HepG2 (cell line): ENCODE measurements around the gene B4GALT1. TPM values are rescaled to one million over a fixed set of nuclear protein-coding genes. Genes with fewer than 3 reads are reported as not detected.
A peak's percentile ranks its signal among the peaks of the same experiment; 100 is the strongest.

ENCODE experiments used
- AGO2 ChIP-seq: fragments of 200-400 bp; formaldehyde crosslinking; optimal IDR thresholded peaks from 2 replicates; pipeline ENCODE3; 2017; ENCODE audit warnings: mild to moderate bottlenecking, low read depth, low read length, moderate library complexity
- FOSL1 ChIP-seq: sonication (generic); formaldehyde crosslinking; IDR thresholded peaks from 2 replicates; pipeline ENCODE4 v1.9.0; 2021; ENCODE audit warnings: missing genetic modification reagents, borderline replicate concordance
- HOXA3 ChIP-seq: sonication (generic); formaldehyde crosslinking; IDR thresholded peaks from 2 replicates; pipeline ENCODE4 v1.5.0; 2020; ENCODE audit warnings: missing genetic modification reagents
- IKZF4 ChIP-seq: sonication (generic); formaldehyde crosslinking; IDR thresholded peaks from 2 replicates; pipeline ENCODE4 v1.5.1; 2020; ENCODE audit warnings: borderline replicate concordance, mild to moderate bottlenecking, low read depth, missing genetic modification reagents; ENCODE audit errors: not compliant biosample characterization
- KDM3A ChIP-seq: IDR thresholded peaks from 2 replicates; pipeline ENCODE4 v1.6.1; 2018; ENCODE audit warnings: low read depth, missing compliant biosample characterization
- KDM4B ChIP-seq: sonication (generic); formaldehyde crosslinking; IDR thresholded peaks from 2 replicates; pipeline ENCODE4 v1.4.0; 2020; ENCODE audit warnings: missing genetic modification reagents
- KLF13 ChIP-seq: sonication (generic); formaldehyde crosslinking; IDR thresholded peaks from 2 replicates; pipeline ENCODE4 v1.4.0; 2020; ENCODE audit warnings: mild to moderate bottlenecking, missing genetic modification reagents
- MEF2D ChIP-seq: sonication (generic); formaldehyde crosslinking; IDR thresholded peaks from 2 replicates; pipeline ENCODE4 v1.5.1; 2020; ENCODE audit warnings: mild to moderate bottlenecking, missing genetic modification reagents
- MYC ChIP-seq: sonication (generic); formaldehyde crosslinking; IDR thresholded peaks from 2 replicates; pipeline ENCODE4 v1.9.0; 2021; ENCODE audit warnings: missing genetic modification reagents, borderline replicate concordance
- PTBP1 ChIP-seq: fragments of 200-400 bp; formaldehyde crosslinking; IDR thresholded peaks from 2 replicates; pipeline ENCODE4 v1.6.1; 2018; ENCODE audit warnings: low read length, low read depth; ENCODE audit not compliant: poor library complexity, severe bottlenecking
- RBM22 ChIP-seq: fragments of 200-400 bp; formaldehyde crosslinking; optimal IDR thresholded peaks from 2 replicates; pipeline ENCODE3; 2017; ENCODE audit warnings: mild to moderate bottlenecking, low read length, moderate library complexity
- SCMH1 ChIP-seq: sonication (generic); formaldehyde crosslinking; IDR thresholded peaks from 2 replicates; pipeline ENCODE4 v1.9.0; 2021; ENCODE audit warnings: missing genetic modification reagents, mild to moderate bottlenecking, borderline replicate concordance
- SKIL ChIP-seq: sonication (generic); formaldehyde crosslinking; IDR thresholded peaks from 2 replicates; pipeline ENCODE4 v1.8.0; 2022; ENCODE audit warnings: missing genetic modification reagents, mild to moderate bottlenecking, moderate library complexity, borderline replicate concordance
- SOX13 ChIP-seq, 3 experiments: fragments of 450-650 bp in 1 of 3; sonication (generic) in 1 of 3; formaldehyde crosslinking in 1 of 3; IDR thresholded peaks in 2 of 3; conservative IDR thresholded peaks in 1 of 3; 2 replicates each; pipeline versions ENCODE4 v1.5.0 to v1.6.1; 2016 to 2020; ENCODE audit warnings: antibody characterized with exemption in 1 of 3, mild to moderate bottlenecking in 1 of 3, missing compliant biosample characterization in 1 of 3, missing genetic modification reagents in 1 of 3, moderate library complexity in 1 of 3
- TAF1 ChIP-seq: sonication (generic); formaldehyde crosslinking; IDR thresholded peaks from 2 replicates; pipeline ENCODE4 v1.4.0; 2020; ENCODE audit warnings: missing genetic modification reagents
- ZBTB1 ChIP-seq: sonication (generic); formaldehyde crosslinking; IDR thresholded peaks from 2 replicates; pipeline ENCODE4 v1.4.0; 2020; ENCODE audit warnings: missing genetic modification reagents, borderline replicate concordance
- ZFP1 ChIP-seq: IDR thresholded peaks from 2 replicates; pipeline ENCODE4 v1.6.1; 2016
- ZNF136 ChIP-seq: sonication (generic); formaldehyde crosslinking; IDR thresholded peaks from 2 replicates; pipeline ENCODE4 v1.8.1; 2022; ENCODE audit warnings: low read depth, mild to moderate bottlenecking, moderate library complexity, missing genetic modification reagents
- ZNF230 ChIP-seq: sonication (generic); formaldehyde crosslinking; IDR thresholded peaks from 2 replicates; pipeline ENCODE4 v1.4.0; 2020; ENCODE audit warnings: mild to moderate bottlenecking, missing genetic modification reagents
- ZNF333 ChIP-seq: sonication (generic); formaldehyde crosslinking; IDR thresholded peaks from 2 replicates; pipeline ENCODE4 v1.4.0; 2020; ENCODE audit warnings: mild to moderate bottlenecking, missing genetic modification reagents, borderline replicate concordance
- ZNF432 ChIP-seq: sonication (generic); formaldehyde crosslinking; IDR thresholded peaks from 2 replicates; pipeline ENCODE4 v1.5.0; 2020; ENCODE audit warnings: missing genetic modification reagents, mild to moderate bottlenecking, borderline replicate concordance
- ZNF607 ChIP-seq: sonication (generic); formaldehyde crosslinking; IDR thresholded peaks from 2 replicates; pipeline ENCODE4 v1.5.1; 2020; ENCODE audit warnings: missing genetic modification reagents, mild to moderate bottlenecking, borderline replicate concordance
- ZNF7 ChIP-seq: IDR thresholded peaks from 2 replicates; pipeline ENCODE4 v1.6.1; 2016; ENCODE audit warnings: missing biosample characterization, missing genetic modification reagents
- ZNF775 ChIP-seq: sonication (generic); formaldehyde crosslinking; IDR thresholded peaks from 2 replicates; pipeline ENCODE4 v1.4.0; 2020; ENCODE audit warnings: missing genetic modification reagents, mild to moderate bottlenecking, moderate library complexity, borderline replicate concordance
- ZNF780A ChIP-seq: sonication (generic); formaldehyde crosslinking; IDR thresholded peaks from 2 replicates; pipeline ENCODE4 v1.8.0; 2022; ENCODE audit warnings: mild to moderate bottlenecking, missing genetic modification reagents, moderate library complexity
- ZNF883 ChIP-seq: sonication (generic); formaldehyde crosslinking; IDR thresholded peaks from 2 replicates; pipeline ENCODE4 v1.5.1; 2020; ENCODE audit warnings: mild to moderate bottlenecking, missing genetic modification reagents; ENCODE audit errors: not compliant biosample characterization
- ZSCAN29 ChIP-seq: sonication (generic); formaldehyde crosslinking; conservative IDR thresholded peaks from 2 replicates; pipeline ENCODE4 v1.4.0; 2020; ENCODE audit warnings: mild to moderate bottlenecking, missing genetic modification reagents
- polyA plus RNA-seq, 8 experiments: library from polyadenylated mRNA; depleted of rRNA in 3 of 8; stranded (reverse) in 7 of 8; unstranded in 1 of 8; fragments of >200 nt; fragmentation: Illumina TruSeq in 4 of 8; extraction: Trizol in 4 of 8; gene quantifications; 2 replicates each; pipeline versions ENCODE4 v1.2.1 to v1.2.3, GENCODE V29; 2011 to 2016; ENCODE audit warnings: low read depth in 4 of 8, missing spikeins in 1 of 8, mixed read lengths in 1 of 8; ENCODE audit not compliant: insufficient read depth in 1 of 8
- total RNA-seq, 5 experiments: library from RNA; depleted of rRNA; stranded (reverse); fragments of >200 nt; fragmentation: Illumina TruSeq; extraction: Trizol; gene quantifications; 2 replicates each; pipeline ENCODE4 v1.2.3, GENCODE V29; 2016; ENCODE audit warnings: low read depth in 1 of 5

Gene B4GALT1
- total and polyA plus RNA-seq, 2 of the 13 experiments (the other 11 are each of a cell fraction or from before 2014, with no cell fraction given) = 15.7 to 33.5 TPM

- 0 out of 2 replicates have a peak, but pooled peaks have one; percentile 37 for TF ChIP-seq MYC (CRISPR knock-in tag)
- TF ChIP-seq HOXA3 (CRISPR knock-in tag) = peak; percentile 80; the same call in 1 of the 2 replicates
- peak; percentile 73 for TF ChIP-seq MEF2D (CRISPR knock-in tag)
- no peak for TF ChIP-seq ZBTB1 (CRISPR knock-in tag)
- TF ChIP-seq ZNF780A (CRISPR knock-in tag) = 0 out of 2 replicates have a peak, but pooled peaks have one; percentile 62
- no peak for TF ChIP-seq ZNF775 (CRISPR knock-in tag)
- no peak for TF ChIP-seq IKZF4 (CRISPR knock-in tag)
- TF ChIP-seq SOX13 (IDR thresholded peaks at IDR 0.05) = no peak
- TF ChIP-seq SOX13 (CRISPR knock-in tag; conservative IDR thresholded peaks at IDR 0.05 in 1 of 2, IDR thresholded peaks at IDR 0.05 in 1 of 2) = peak in 1 of 2 experiments; percentile 84; a peak in 2 of 4 replicates
- no peak for TF ChIP-seq ZNF432 (CRISPR knock-in tag)
- no peak for TF ChIP-seq FOSL1 (CRISPR knock-in tag)
- TF ChIP-seq SCMH1 (CRISPR knock-in tag) = no peak
- no peak for TF ChIP-seq ZFP1 (CRISPR knock-in tag)
- TF ChIP-seq TAF1 = peak; percentile 47; the same call in 1 of the 2 replicates
- peak; percentile 61; the same call in 1 of the 2 replicates for TF ChIP-seq ZNF230 (CRISPR knock-in tag)
- no peak for TF ChIP-seq AGO2
- TF ChIP-seq PTBP1 = no peak
- TF ChIP-seq SKIL (CRISPR knock-in tag) = peak; percentile 85
- no peak for TF ChIP-seq KLF13 (CRISPR knock-in tag)
- TF ChIP-seq RBM22 = no peak
- TF ChIP-seq ZNF136 (CRISPR knock-in tag) = no peak; the same call in 1 of the 2 replicates
- 0 out of 2 replicates have a peak, but pooled peaks have one; percentile 57 for TF ChIP-seq KDM3A (CRISPR knock-in tag)
- 0 out of 2 replicates have a peak, but pooled peaks have one; percentile 20 for TF ChIP-seq ZNF607 (CRISPR knock-in tag)
- TF ChIP-seq ZNF7 = no peak
- TF ChIP-seq ZNF883 = no peak
- peak; percentile 45; the same call in 1 of the 2 replicates for TF ChIP-seq ZSCAN29 (CRISPR knock-in tag)
- no peak; the same call in 1 of the 2 replicates for TF ChIP-seq KDM4B (CRISPR knock-in tag)
- TF ChIP-seq ZNF333 (CRISPR knock-in tag) = no peak
Observed at GRCh38 chr9:33165263-33166151, 1.6 kb downstream of the B4GALT1 start (continued).
